ENCODE data around the gene DIABLO.

GRCh38 chr12:122197612-122197966 lies 28.3 kb downstream of the DIABLO start:
- no peak for TF ChIP-seq CTCF (conservative IDR thresholded peaks at IDR 0.05 in 1 of 2, IDR thresholded peaks at IDR 0.05 in 1 of 2; ENCODE audit: low read depth in 1 of 2, low read length in 2 of 2)
- no peak for TF ChIP-seq EZH2 (IDR thresholded peaks at IDR 0.05; ENCODE audit: low read length, missing control alignments)

Data from fibroblast of lung (primary cell).